Endothelial cell (in vitro differentiated cells): ENCODE results near the gene GALNT12. TPM values are rescaled to one million over a fixed set of nuclear protein-coding genes. Genes with fewer than 3 reads are reported as not detected.

Experiments
- DNase-seq: peaks from one replicate; pipeline ENCODE4 v3.0.0; 2021; ENCODE audit warnings: low spot score
- H3K27ac Mint-ChIP-seq: one replicate; pipeline ENCODE4 v1.8.0; 2021; ENCODE audit warnings: mixed read lengths, inconsistent platforms; ENCODE audit not compliant: unreplicated experiment
- H3K27me3 Mint-ChIP-seq: one replicate; pipeline ENCODE4 v1.8.0; 2021; ENCODE audit warnings: mild to moderate bottlenecking, moderate library complexity, mixed read lengths, inconsistent platforms; ENCODE audit not compliant: unreplicated experiment
- H3K36me3 Mint-ChIP-seq: one replicate; pipeline ENCODE4 v1.8.0; 2021; ENCODE audit warnings: mild to moderate bottlenecking, low read depth, mixed read lengths, inconsistent platforms; ENCODE audit not compliant: unreplicated experiment
- H3K4me1 Mint-ChIP-seq: one replicate; pipeline ENCODE4 v1.8.0; 2021; ENCODE audit warnings: mild to moderate bottlenecking, mixed read lengths, inconsistent platforms; ENCODE audit not compliant: unreplicated experiment
- H3K4me3 Mint-ChIP-seq: one replicate; pipeline ENCODE4 v1.8.0; 2021; ENCODE audit warnings: mild to moderate bottlenecking, mixed read lengths, inconsistent platforms; ENCODE audit not compliant: unreplicated experiment
- H3K9me3 Mint-ChIP-seq: one replicate; pipeline ENCODE4 v1.8.0; 2021; ENCODE audit warnings: mixed read lengths, inconsistent platforms; ENCODE audit not compliant: unreplicated experiment
- total RNA-seq: library from RNA; stranded (reverse); fragmentation: NEBNext Ultra II Directional; extraction: Animal tissue kit (Norgen Biotek cat#: 25700); gene quantifications from one replicate; pipeline ENCODE4 v1.2.1, GENCODE V29; 2021; ENCODE audit not compliant: unreplicated experiment
- TF ChIP-seq, protein P1 (sequence below): fragments of 200-600 bp; sonication (generic); IDR thresholded peaks from one replicate; pipeline ENCODE4 v1.5.0; 2021; ENCODE audit warnings: antibody characterized with exemption; ENCODE audit not compliant: unreplicated experiment

Gene GALNT12
- total RNA-seq, 1 donor from 2014 or later = 1.7 TPM

DNA sequence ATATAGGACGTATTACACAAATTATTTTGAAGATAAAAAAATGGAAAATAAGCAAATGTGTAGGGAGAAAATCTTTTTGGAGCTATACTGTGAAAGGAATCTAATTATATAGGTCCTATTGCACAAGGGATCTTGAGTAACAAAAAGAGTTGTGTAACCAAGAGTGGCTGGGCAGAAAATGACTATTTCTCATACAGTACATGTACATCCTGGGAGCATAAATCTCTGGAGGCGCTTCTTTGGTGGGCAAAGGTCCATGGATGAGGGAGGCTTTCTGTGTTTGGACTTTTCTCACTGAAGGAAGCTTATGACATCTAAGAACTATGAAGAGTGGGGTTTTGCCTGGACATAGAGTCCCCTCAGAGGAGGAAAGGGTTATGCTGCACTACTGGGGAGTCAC is 40.9 kb upstream of the GALNT12 start:
- H3K36me3 Mint-ChIP-seq = peaks cover 13% of the 10 kb centered on the region
- peaks cover 3% of the 10 kb centered on the region for H3K27me3 Mint-ChIP-seq
- H3K4me1 Mint-ChIP-seq = no peaks in the 10 kb centered on the region
- H3K9me3 Mint-ChIP-seq = no peaks in the 10 kb centered on the region
- no peak overlapping the region for H3K27ac Mint-ChIP-seq
- TF ChIP-seq, protein P1, sequence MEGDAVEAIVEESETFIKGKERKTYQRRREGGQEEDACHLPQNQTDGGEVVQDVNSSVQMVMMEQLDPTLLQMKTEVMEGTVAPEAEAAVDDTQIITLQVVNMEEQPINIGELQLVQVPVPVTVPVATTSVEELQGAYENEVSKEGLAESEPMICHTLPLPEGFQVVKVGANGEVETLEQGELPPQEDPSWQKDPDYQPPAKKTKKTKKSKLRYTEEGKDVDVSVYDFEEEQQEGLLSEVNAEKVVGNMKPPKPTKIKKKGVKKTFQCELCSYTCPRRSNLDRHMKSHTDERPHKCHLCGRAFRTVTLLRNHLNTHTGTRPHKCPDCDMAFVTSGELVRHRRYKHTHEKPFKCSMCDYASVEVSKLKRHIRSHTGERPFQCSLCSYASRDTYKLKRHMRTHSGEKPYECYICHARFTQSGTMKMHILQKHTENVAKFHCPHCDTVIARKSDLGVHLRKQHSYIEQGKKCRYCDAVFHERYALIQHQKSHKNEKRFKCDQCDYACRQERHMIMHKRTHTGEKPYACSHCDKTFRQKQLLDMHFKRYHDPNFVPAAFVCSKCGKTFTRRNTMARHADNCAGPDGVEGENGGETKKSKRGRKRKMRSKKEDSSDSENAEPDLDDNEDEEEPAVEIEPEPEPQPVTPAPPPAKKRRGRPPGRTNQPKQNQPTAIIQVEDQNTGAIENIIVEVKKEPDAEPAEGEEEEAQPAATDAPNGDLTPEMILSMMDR = no peak
- no peak for DNase-seq
- H3K4me3 Mint-ChIP-seq = no peak overlapping the region

DNA sequence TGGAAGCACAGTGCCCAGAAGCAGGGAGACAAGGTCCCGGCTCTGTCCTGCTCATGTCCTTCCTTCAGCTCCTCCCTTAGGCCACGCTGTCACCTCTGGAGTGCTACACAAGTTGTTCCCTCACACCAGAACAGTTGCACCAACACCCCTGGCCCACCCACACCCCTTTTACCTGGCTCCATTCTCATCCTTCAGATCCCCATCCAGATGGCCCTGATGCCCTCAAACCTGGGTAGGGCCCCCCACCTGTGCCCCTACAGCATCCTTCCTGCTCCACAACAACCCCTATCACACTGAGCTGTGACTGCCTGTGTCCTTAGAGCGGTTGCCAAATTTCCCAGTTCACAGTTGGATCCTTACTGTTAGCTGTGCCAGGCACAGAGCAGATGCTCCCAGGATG is 40.3 kb upstream of the GALNT12 start:
- H3K4me3 Mint-ChIP-seq = no peak overlapping the region
- no peak for DNase-seq
- peaks cover 2% of the 10 kb centered on the region for H3K27me3 Mint-ChIP-seq
- H3K36me3 Mint-ChIP-seq = peaks cover 19% of the 10 kb centered on the region
- H3K4me1 Mint-ChIP-seq = no peaks in the 10 kb centered on the region
- H3K27ac Mint-ChIP-seq = no peak overlapping the region
- TF ChIP-seq, protein P1 = no peak
- H3K9me3 Mint-ChIP-seq = no peaks in the 10 kb centered on the region

DNA sequence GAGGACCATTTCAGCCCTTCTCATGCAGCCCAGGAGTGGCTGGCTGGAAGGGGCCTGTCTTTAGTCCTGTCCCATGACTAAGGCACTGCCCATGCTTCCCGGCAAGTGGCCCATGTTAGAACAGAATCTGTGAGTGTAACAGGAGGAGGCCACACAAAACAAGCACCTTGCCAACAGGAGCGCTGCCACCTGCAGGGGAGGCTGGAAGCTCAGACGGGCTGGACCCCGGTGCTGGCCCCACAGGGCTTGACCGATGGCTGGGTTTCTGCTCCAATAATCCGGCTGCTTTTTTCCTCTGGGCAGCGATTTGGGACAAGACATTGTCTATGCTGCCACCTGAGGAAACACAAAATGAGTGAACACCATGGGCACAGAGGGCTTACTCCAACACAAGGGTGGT is 39.6 kb upstream of the GALNT12 start:
- Mint-ChIP-seq H3K27me3 (no peaks in the 10 kb centered on the region), H3K9me3 (no peaks in the 10 kb centered on the region), H3K36me3 (peaks cover 24% of the 10 kb centered on the region), H3K4me3 (no peak overlapping the region), H3K27ac (no peak overlapping the region), H3K4me1 (no peaks in the 10 kb centered on the region)
- no peak for DNase-seq
- TF ChIP-seq, protein P1 = no peak

DNA sequence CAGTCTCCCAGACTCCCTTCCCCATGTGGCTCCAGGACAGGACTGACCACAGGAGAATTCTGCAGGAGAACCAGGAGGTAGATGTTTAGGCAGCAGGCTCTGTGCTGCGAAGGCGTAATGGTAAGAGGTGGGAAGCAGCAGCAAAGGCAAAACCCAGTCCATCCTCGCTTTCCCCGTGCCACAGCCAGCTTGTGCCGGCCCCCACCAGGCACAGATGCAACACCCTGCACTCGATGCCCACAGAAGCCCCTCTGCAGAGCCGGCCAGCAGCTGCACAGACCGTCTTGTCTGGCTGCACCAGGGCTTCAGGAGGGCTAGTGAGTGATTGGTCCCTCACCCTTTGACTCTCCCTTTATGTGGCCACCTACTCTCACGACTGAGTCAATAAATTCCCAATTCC is 39.1 kb upstream of the GALNT12 start:
- Mint-ChIP-seq H3K36me3 (peaks cover 28% of the 10 kb centered on the region), H3K27me3 (no peaks in the 10 kb centered on the region), H3K9me3 (no peaks in the 10 kb centered on the region), H3K27ac (no peak overlapping the region), H3K4me3 (no peak overlapping the region), H3K4me1 (no peaks in the 10 kb centered on the region)
- TF ChIP-seq, protein P1 = no peak
- DNase-seq = no peak

DNA sequence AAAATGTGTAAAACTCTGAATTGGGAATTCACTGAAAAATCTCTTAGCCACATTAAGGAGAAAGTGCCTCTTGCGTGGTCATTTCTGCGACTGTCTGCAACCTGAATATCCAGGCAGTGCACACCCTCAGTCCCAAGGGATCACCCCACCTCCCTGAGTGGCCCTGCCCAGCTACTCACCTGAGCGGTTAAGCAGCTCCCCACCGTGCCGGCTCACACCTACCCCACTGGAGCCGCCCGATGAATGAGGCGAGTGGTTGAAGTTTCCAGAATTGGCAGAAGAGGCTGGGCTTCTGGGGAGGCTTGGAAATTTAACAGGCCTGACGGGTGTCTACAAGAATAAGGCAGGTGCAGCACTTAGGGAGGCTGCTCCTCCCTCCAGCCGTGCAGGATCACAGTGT is 36.8 kb upstream of the GALNT12 start:
- H3K4me3 Mint-ChIP-seq = no peak overlapping the region
- no peaks in the 10 kb centered on the region for H3K4me1 Mint-ChIP-seq
- no peak for DNase-seq
- peaks cover 31% of the 10 kb centered on the region for H3K36me3 Mint-ChIP-seq
- no peaks in the 10 kb centered on the region for H3K27me3 Mint-ChIP-seq
- H3K9me3 Mint-ChIP-seq = no peaks in the 10 kb centered on the region
- TF ChIP-seq, protein P1 = no peak
- H3K27ac Mint-ChIP-seq = no peak overlapping the region
